Thyroid gland (tissue), 4 donors: Measurements from ENCODE around the gene KRTAP21-3.

ENCODE experiments used
- POLR2A ChIP-seq, 2 donors: fragments of 450-650 bp; IDR thresholded peaks; one replicate each; pipeline ENCODE4 v1.6.1; 2017; ENCODE audit warnings: antibody characterized with exemption in 2 of 2, mild to moderate bottlenecking in 2 of 2, moderate library complexity in 1 of 2
- TF ChIP-seq, protein P1 (sequence below), 6 experiments: fragments of 200-600 bp in 3 of 6; fragments of 450-650 bp in 3 of 6; sonication (generic) in 3 of 6; IDR thresholded peaks; one replicate each; pipeline ENCODE4 v1.5.1; 2016 to 2019; ENCODE audit warnings: antibody characterized with exemption in 6 of 6, mild to moderate bottlenecking in 2 of 6, inconsistent platforms in 1 of 6, moderate library complexity in 1 of 6

DNA sequence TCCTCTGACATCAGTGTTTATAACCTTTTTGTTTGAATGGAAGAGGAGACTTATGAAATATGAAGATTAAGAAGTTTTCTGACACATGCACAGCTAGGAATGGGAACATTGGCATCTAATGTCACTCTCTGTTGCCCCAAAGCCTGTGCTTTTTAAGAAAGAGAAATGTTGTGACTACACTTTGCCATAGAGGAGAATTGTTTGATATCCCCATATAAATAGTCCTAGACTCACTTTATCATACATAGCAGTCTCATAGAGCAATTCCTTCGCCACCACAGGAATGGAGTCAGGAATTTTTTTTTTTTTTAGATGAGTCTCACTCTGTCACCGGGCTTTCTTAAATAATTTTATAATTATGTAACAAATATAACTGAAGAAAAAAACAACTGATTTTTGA, 1.5 kb downstream of the KRTAP21-3 start:
- TF ChIP-seq, protein P1, sequence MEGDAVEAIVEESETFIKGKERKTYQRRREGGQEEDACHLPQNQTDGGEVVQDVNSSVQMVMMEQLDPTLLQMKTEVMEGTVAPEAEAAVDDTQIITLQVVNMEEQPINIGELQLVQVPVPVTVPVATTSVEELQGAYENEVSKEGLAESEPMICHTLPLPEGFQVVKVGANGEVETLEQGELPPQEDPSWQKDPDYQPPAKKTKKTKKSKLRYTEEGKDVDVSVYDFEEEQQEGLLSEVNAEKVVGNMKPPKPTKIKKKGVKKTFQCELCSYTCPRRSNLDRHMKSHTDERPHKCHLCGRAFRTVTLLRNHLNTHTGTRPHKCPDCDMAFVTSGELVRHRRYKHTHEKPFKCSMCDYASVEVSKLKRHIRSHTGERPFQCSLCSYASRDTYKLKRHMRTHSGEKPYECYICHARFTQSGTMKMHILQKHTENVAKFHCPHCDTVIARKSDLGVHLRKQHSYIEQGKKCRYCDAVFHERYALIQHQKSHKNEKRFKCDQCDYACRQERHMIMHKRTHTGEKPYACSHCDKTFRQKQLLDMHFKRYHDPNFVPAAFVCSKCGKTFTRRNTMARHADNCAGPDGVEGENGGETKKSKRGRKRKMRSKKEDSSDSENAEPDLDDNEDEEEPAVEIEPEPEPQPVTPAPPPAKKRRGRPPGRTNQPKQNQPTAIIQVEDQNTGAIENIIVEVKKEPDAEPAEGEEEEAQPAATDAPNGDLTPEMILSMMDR (IDR thresholded peaks at IDR 0.05), result no peak
- TF ChIP-seq POLR2A (IDR thresholded peaks at IDR 0.05), result no peak
